ENCODE data around the gene TMEM14A.
"Not testable (repeated sequence)": the region's sequence is repeated elsewhere in the genome, so short reads cannot be mapped to it uniquely, and the experiment has no call there.

Gene TMEM14A

GRCh38 chr6:52704781-52705502 lies 34.0 kb downstream of the TMEM14A start:
- not testable (repeated sequence) for DNase-seq

DNA sequence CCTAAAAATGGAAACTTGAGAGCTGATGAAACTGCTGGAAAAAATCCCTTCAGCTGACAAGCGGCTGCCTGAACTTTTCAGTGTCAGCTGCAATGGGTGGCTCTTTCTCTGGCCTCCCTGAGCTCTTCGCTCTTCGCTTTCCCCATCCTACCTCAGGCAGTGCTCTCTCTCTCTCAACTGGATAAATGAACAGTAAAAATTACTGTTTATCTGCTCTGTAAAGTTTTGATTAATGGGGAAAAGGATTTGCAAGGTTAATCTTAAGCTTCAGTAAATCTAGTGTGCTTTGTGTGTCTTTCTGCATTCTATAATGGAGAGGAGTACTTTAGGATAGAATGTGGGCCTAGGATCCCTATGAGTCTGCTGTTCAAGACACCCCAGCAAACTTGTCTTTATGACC lies 35.1 kb downstream of the TMEM14A start:
- DNase-seq, result no peak

DNA sequence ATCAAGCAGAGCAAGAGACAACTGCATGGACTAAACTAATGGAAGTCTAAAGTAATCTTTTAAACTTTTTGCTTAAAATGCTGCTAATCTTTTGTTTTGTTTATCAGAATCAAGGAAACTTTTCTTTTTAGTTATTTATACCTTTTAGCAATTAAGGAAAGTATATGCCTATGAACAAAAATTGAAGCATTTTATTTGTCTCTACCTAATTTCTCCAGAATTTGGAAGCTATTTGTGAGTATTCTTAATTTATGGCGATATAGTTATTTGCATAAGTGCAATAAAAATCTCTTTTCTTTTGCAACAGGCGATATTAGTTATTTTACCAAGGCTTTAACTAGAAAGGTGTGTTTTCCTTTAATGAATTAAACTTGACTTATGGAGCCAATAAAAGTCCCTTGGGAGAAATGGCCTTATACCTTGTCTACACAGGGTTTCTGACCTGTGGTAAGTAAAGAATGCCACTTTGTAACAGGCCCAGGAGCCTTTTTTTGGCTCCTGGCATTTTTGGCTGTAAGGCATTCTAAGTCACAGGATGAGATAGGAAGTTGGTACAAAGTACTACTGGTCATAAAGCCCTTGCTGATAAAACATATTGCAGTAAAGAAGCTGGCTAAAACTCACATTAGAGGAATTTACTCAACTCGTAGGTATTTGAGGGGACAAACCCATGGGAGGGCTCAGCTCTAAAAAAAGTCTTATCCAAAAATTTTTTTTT lies 37.2 kb downstream of the TMEM14A start:
- DNase-seq, result no peak

GRCh38 chr6:52712136-52712535 lies 41.2 kb downstream of the TMEM14A start:
- no peak for DNase-seq

DNA sequence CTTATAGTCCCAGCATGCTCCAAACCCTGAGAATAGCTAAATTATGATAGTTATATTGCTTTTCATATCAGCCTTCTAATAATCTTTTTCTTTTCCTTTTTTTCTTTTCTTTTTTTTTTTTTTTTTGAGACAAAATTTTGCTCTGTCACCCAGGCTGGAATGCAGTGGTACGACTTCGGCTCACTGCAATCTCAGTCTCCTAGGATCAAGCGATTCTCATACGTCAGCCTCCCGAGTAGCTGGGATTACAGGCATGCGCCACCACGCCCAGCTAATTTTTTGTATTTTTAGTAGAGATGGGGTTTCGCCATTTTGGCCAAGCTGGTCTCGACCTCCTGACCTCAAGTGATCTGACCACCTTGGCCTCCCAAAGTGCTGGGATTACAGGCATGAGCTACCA lies 43.8 kb downstream of the TMEM14A start:
- DNase-seq, result not testable (repeated sequence)

DNA sequence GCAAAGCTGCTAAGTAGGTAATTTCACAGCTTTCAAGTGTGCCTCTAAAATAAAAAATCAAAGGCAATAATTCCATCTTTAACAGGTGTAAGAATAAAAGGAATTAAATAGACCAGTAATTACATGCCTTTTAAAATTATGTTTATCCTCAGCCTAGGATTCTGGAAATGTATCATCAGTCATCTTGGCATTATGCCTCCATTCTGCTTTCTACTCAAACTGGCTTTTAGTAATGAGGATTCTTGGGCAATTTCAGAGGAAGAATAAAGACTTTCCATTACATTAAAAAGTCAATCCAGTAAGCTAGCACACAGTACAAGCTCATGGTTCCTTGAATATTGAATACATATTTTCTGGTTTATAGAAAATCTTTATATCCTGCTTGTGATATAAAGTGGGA lies 47.6 kb downstream of the TMEM14A start:
- no peak for DNase-seq

- DNase-seq, result no peak
Measured at GRCh38 chr6:52720321-52720720, 49.4 kb downstream of the TMEM14A start.

DNA sequence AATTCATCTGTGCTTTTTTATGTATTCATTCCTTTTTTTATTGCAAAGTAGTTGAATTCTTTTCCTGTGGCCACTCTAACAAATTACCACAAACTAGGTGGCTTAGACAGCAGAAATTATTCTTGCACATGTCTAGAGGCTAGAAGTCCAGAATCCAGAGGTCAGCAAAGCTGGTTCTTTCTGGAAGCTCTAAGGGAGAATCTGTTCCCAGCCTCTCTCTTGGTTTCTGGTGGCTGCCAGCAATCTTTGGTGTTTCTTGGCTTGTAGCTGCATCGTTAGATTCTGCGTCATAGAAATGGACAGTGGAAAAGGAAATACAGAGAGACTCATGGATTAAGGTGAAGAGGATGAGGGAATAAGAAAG lies 53.1 kb downstream of the TMEM14A start:
- no peak for DNase-seq

DNA sequence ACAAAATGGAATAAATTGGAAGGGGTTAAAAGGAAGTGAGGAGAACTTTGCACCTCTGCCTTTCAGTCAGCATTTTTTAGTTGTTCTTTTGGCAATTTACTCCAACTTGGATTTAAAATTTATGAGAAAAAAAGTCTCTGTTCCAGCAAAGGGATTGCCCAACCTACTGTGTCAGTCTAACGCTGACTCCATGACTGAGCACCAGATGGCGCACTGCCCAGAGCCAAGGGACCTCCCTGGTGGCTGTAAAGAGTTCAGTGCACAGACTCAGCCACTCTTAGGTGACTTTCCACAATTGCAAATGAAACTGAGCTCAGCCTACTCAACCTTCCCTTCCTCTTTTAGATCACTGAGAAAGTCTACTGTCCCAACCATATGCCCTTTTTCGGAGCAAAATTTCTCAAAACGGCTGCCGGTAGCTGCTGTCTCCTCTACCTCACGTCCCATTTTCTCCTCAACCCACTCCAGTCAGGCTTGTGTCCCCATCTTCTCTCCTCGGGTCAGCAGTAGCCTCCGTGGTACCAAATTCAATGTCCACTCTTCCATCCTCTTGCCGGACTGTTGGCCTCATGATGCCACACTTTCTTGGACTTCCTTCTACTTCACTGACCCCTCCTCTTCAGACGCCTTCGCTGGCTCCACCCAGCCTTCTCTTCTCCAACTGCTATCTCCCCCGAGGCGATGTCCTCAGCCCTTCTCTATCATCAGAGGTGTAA lies 53.7 kb downstream of the TMEM14A start:
- DNase-seq, result no peak

- no peak for DNase-seq
Measured at GRCh38 chr6:52725143-52725534, 54.2 kb downstream of the TMEM14A start.

GRCh38 chr6:52725535-52726192 lies 54.8 kb downstream of the TMEM14A start:
- no peak for DNase-seq

DNA sequence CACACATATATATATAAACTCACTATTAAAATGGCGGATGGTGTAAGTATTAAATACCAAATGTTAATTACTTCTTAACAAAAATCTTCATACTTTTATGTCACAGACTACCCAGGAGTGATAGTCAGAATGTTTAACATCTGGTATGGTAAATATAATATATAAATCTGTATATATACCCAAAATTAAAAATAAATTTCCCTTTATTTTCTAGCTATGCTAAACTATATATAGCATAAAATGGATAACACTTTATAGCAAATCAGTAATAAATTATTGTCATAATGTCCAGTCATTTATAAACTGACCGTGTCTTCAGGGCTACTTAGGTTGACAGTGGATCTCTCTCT lies 55.3 kb downstream of the TMEM14A start:
- DNase-seq, result no peak

DNA sequence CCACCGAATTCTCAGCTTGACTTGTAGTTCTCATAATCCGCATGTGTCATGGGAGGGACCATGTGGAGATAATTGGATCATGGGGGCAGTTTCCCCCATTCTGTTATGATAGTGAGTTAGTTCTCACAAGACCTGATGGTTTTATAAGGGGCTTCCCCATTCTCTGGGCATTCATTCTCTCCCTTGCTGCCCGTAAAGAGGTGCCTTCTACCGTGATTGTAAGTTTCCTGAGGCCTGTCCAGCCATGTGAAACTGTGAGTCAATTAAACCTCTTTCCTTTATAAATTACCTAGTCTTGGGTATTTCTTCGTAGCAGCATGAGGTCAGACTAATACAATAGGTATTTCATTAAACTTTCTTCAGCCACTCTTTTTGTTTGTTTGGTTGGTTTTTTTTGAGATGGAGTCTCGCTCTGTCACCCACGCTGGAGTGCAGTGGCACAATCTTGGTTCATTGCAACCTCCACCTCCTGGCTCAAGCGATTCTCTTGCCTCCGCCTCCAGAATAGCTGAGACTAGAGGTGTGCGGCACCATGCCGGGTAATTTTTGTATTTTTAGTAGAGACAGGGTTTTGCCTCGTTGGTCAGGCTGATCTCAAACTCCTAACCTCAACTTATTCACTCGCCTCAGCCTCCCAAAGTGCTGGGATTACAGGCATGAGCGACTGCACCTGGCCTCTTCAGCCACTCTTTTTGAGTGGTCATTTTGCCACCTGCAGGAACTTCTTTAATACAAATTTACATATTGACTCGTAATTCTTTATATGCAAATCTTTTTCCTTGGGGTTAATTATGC lies 56.0 kb downstream of the TMEM14A start:
- DNase-seq, result no peak

- DNase-seq, result no peak
Measured at GRCh38 chr6:52727908-52728307, 57.0 kb downstream of the TMEM14A start.

DNA sequence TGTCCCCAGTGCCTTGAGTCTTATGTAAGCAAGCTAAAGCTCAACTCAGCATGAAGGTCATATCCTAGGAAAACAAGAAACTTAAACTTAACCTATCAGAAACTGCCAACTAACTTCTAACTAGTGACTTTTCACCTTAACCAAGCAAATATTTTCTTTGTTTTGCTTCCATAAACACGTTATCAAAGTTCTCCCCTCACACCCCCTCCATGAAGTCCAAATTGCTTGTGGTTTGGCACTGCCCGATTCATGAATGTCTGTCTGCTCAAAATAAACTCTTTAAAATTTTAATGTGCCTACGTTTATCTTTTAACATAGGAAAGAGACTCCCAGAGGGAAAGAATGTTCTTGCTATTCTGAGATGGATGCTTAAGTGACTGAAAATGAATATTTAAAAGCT lies 57.5 kb downstream of the TMEM14A start:
- no peak for DNase-seq

GRCh38 chr6:52729576-52729975 lies 58.7 kb downstream of the TMEM14A start:
- no peak for DNase-seq

DNA sequence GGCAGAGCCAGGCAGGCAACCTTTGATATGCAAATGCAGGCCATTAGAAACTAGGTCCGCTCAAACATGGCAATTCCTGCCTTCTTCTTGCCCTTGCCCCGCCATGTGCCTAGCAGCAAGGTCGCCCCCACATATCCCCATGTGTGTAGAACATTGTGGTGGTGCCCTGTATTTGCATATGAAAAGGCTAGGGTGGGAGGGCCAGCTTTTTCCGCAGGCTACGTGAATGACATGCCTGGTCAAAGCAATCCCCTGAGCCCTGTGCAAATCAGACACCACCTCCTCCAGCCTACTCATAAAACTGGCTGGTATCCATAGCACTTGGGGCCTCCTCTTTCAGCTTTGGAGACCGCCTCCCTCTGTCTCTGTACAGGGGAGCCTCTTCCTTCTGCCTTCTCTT lies 60.8 kb downstream of the TMEM14A start:
- no peak for DNase-seq

- DNase-seq, result no peak
Measured at GRCh38 chr6:52733172-52733571, 62.3 kb downstream of the TMEM14A start.

GRCh38 chr6:52734072-52734471 lies 63.2 kb downstream of the TMEM14A start:
- no peak for DNase-seq

GRCh38 chr6:52735071-52735470 lies 64.2 kb downstream of the TMEM14A start:
- no peak for DNase-seq

DNA sequence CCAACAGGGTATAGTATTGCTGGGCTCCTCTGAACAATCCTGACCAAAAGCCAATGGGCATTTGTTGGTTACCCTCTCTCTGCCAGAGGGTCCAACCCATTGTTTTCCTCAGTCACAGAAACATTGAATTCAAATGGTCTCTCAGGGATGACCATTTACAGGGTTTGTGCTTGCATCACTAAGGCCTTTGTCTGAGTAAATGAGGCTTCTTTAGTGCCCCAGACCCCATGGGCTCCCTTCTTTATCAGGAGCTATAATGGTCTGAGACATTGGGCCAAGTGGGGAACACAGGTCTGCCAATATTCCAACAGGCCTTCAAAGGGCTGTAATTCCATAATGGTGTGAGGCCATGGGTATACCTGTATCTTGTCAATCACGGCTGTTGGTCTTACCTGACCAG lies 65.2 kb downstream of the TMEM14A start:
- DNase-seq, result no peak
